DOHH2 (cell line): ENCODE data around the gene PLXNB3.
"Not testable (repeated sequence)": the region's sequence is repeated elsewhere in the genome, so short reads cannot be mapped to it uniquely, and the experiment has no call there.

Source experiments
- H3F3A ChIP-seq: fragments of 200-600 bp; sonication (generic), shearing (Covaris generic); 2 replicates; pipeline ENCODE4 v1.6.0; 2016; ENCODE audit warnings: antibody characterized with exemption, mild to moderate bottlenecking; ENCODE audit not compliant: control insufficient read depth, insufficient read depth
- H3K27ac ChIP-seq: fragments of 200-600 bp; sonication (generic); 2 replicates; pipeline ENCODE4 v1.5.1; 2014; ENCODE audit warnings: low read depth, mild to moderate bottlenecking, low read length, moderate library complexity
- H3K27me3 ChIP-seq: fragments of 200-600 bp; sonication (generic); 2 replicates; pipeline ENCODE4 v1.6.1; 2014; ENCODE audit warnings: mild to moderate bottlenecking, low read length, mixed read lengths; ENCODE audit not compliant: control insufficient read depth
- H3K36me3 ChIP-seq: fragments of 200-600 bp; sonication (generic); 2 replicates; pipeline ENCODE4 v1.6.1; 2014; ENCODE audit warnings: mild to moderate bottlenecking, low read length, moderate library complexity, mixed read lengths; ENCODE audit not compliant: control insufficient read depth
- H3K4me1 ChIP-seq: fragments of 200-600 bp; sonication (generic); 2 replicates; pipeline ENCODE4 v1.6.1; 2014; ENCODE audit warnings: mild to moderate bottlenecking, low read length, mixed read lengths; ENCODE audit not compliant: control insufficient read depth
- H3K4me2 ChIP-seq: fragments of 200-600 bp; sonication (generic); 2 replicates; pipeline ENCODE4 v1.6.0; 2014; ENCODE audit warnings: mild to moderate bottlenecking, low read length, moderate library complexity
- H3K4me3 ChIP-seq: fragments of 200-600 bp; sonication (generic); 2 replicates; pipeline ENCODE4 v1.5.1; 2014; ENCODE audit warnings: mild to moderate bottlenecking, low read length, mixed read lengths
- H3K79me2 ChIP-seq: fragments of 200-600 bp; sonication (generic); 2 replicates; pipeline ENCODE4 v1.6.1; 2014; ENCODE audit warnings: mild to moderate bottlenecking, low read length, mixed read lengths; ENCODE audit not compliant: control insufficient read depth
- H3K9me2 ChIP-seq: fragments of 200-600 bp; sonication (generic); replicated peaks from 2 replicates; pipeline ENCODE4 v1.6.1; 2014; ENCODE audit warnings: mild to moderate bottlenecking, low read length, mixed read lengths; ENCODE audit not compliant: control insufficient read depth
- H3K9me3 ChIP-seq: fragments of 200-600 bp; sonication (generic); 2 replicates; pipeline ENCODE4 v1.6.1; 2014; ENCODE audit warnings: antibody characterized with exemption, low read length, mixed read lengths; ENCODE audit not compliant: control insufficient read depth, insufficient read depth
- H4K20me1 ChIP-seq: fragments of 200-600 bp; sonication (generic); 2 replicates; pipeline ENCODE4 v1.6.0; 2014; ENCODE audit warnings: low read depth, mild to moderate bottlenecking, antibody characterized with exemption, low read length, moderate library complexity; ENCODE audit not compliant: control insufficient read depth, insufficient read depth
- EZH2phosphoT487 ChIP-seq: fragments of 200-600 bp; sonication (generic); IDR thresholded peaks from 2 replicates; pipeline ENCODE4 v1.6.1; 2017; ENCODE audit warnings: borderline replicate concordance, mild to moderate bottlenecking, antibody characterized with exemption, low read length, moderate library complexity, mixed read lengths
- TF ChIP-seq, protein P1 (sequence below): fragments of 200-600 bp; sonication (generic); IDR thresholded peaks from one replicate; pipeline ENCODE4 v1.5.1; 2014; ENCODE audit warnings: antibody characterized with exemption, mild to moderate bottlenecking, low read depth, low read length; ENCODE audit not compliant: poor library complexity, severe bottlenecking

Gene PLXNB3

DNA sequence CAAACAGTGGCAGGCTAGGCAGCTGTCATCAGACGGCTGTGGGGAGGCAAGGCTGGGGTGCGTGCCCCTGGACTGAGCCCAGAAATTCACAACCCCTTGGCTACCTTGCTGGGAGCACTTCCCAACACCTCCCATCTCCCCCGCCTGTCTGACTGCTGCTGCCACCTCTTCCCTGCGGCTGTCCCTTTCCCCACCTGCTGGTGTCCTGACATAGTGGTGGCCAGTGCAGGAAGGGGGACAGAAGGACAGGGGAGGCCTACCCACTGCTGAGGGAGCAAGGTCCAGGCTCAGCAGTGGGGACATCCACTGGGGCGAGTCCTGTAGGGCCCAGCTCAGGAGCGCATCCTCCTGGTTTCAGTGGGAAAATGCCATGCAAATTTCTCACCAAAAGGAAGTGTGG is 36.0 kb upstream of the PLXNB3 start:
- Histone ChIP-seq H3K4me3 (no peak overlapping the region), H3K4me1 (peaks cover 32% of the 10 kb centered on the region), H4K20me1 (no peaks in the 10 kb centered on the region), H3K79me2 (peaks cover 8% of the 10 kb centered on the region), H3K9me3 (no peaks in the 10 kb centered on the region), H3K27ac (no peak overlapping the region), H3K9me2 (no peaks in the 10 kb centered on the region), H3K27me3 (no peaks in the 10 kb centered on the region), H3K36me3 (no peaks in the 10 kb centered on the region), H3K4me2 (no peak overlapping the region), H3F3A (no peaks in the 10 kb centered on the region)
- no peak for TF ChIP-seq EZH2phosphoT487
- TF ChIP-seq, protein P1, sequence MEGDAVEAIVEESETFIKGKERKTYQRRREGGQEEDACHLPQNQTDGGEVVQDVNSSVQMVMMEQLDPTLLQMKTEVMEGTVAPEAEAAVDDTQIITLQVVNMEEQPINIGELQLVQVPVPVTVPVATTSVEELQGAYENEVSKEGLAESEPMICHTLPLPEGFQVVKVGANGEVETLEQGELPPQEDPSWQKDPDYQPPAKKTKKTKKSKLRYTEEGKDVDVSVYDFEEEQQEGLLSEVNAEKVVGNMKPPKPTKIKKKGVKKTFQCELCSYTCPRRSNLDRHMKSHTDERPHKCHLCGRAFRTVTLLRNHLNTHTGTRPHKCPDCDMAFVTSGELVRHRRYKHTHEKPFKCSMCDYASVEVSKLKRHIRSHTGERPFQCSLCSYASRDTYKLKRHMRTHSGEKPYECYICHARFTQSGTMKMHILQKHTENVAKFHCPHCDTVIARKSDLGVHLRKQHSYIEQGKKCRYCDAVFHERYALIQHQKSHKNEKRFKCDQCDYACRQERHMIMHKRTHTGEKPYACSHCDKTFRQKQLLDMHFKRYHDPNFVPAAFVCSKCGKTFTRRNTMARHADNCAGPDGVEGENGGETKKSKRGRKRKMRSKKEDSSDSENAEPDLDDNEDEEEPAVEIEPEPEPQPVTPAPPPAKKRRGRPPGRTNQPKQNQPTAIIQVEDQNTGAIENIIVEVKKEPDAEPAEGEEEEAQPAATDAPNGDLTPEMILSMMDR, result no peak

DNA sequence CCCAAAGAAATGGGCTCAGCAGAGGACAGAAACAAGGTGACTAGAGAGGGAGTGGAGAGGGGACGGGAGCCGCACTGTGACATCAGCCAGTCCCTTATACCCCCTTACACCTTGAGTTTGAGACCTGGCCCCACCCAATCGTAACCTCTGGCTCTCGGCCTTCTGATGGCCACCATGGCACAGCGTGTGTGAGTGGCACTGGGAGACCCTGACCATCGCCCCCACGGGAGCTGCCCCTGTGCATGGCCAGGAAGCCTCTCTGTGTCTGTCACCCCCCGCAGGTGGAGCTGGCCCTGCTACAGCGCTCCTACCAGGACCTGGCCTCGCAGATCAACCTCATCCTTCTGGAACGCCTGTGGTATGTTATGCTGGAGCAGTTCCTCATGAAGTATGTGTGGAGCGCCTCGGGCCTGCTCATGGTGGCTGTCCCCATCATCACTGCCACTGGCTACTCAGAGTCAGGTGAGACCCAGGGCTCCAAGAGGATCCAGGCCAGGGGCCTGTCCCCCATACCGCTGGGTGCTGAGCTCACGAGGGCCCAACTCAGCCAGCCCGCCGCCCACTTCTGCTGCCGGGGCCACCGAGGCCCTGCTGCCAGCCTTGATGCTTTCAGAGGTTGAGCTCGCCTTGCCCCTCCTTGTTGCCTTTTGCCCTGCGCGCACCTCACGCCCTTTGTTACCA is 35.0 kb upstream of the PLXNB3 start:
- Histone ChIP-seq H3F3A (no peaks in the 10 kb centered on the region), H3K79me2 (no peaks in the 10 kb centered on the region), H3K36me3 (no peaks in the 10 kb centered on the region), H3K9me3 (no peaks in the 10 kb centered on the region), H3K4me2 (no peak overlapping the region), H3K27ac (no peak overlapping the region), H3K27me3 (no peaks in the 10 kb centered on the region), H4K20me1 (no peaks in the 10 kb centered on the region), H3K4me1 (peaks cover 32% of the 10 kb centered on the region), H3K4me3 (no peak overlapping the region), H3K9me2 (no peaks in the 10 kb centered on the region)
- TF ChIP-seq, protein P1, result no peak
- no peak for TF ChIP-seq EZH2phosphoT487

DNA sequence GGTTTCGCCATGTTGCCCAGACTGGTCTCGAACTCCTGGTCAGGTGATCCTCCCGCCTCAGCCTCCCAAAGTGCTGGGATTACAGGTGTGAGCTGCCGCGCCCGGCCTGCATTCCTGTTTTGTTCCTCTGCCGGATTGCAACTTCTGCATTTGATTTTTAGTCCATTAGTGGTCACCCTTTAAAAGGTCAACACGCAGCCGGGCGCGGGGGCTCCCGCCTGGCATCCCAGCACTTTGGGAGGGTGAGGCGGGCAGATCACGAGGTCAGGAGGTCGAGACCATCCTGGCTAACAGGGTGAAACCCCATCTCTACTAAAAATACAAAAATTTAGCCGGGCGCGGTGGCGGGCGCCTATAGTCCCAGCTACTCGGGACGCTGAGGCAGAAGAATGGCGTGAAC is 33.9 kb upstream of the PLXNB3 start:
- H3K9me3 ChIP-seq, H3K36me3 ChIP-seq, H4K20me1 ChIP-seq, H3F3A ChIP-seq, H3K4me2 ChIP-seq, H3K9me2 ChIP-seq, H3K79me2 ChIP-seq, H3K4me3 ChIP-seq, H3K27me3 ChIP-seq, H3K27ac ChIP-seq: not testable (repeated sequence)
- H3K4me1 ChIP-seq, result peaks cover 30% of the 10 kb centered on the region

DNA sequence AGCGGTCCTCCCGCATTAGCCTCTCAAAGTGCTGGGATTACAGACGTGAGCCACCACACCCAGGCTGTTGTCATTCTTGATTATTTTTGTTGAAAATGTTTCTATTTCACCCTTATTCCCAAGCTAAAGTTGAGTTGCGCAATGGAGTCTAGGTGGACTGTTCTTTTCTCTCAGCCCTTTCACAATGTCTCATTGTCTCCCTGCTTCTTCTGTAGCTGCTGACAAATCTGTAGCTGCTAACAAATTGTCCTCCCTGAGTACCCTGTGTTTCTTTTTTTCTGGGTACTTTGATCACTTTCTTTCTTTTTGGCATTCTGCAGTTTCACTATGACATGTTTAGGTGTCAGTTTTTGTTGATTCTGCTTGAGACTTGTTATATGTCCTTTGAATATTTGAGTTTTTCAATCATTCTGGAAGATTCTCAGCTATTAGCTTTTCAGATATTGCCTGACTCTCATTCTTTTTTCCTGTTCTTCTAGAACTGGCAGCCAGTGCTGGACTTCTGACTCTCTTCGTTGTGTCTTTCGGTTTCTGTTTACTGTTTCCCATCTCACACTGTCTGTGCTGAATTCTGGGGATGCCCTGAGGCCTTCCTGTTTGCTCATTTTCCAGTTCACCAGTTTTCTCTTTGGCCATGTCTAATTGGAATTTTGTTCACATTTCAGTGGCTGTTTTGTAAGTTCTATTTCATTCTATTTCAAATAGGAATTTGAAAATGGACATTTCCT is 32.8 kb upstream of the PLXNB3 start:
- H3K9me3 ChIP-seq, result no peaks in the 10 kb centered on the region
- H3K36me3 ChIP-seq, result no peaks in the 10 kb centered on the region
- H3K4me2 ChIP-seq, result no peak overlapping the region
- no peaks in the 10 kb centered on the region for H3F3A ChIP-seq
- no peaks in the 10 kb centered on the region for H4K20me1 ChIP-seq
- no peak overlapping the region for H3K4me3 ChIP-seq
- no peaks in the 10 kb centered on the region for H3K27me3 ChIP-seq
- H3K27ac ChIP-seq, result no peak overlapping the region
- H3K9me2 ChIP-seq, result no peaks in the 10 kb centered on the region
- TF ChIP-seq EZH2phosphoT487, result no peak
- TF ChIP-seq, protein P1, result no peak
- no peaks in the 10 kb centered on the region for H3K79me2 ChIP-seq
- peaks cover 25% of the 10 kb centered on the region for H3K4me1 ChIP-seq
